Measurements from ENCODE around the gene CD84.
"Not testable (repeated sequence)": the region's sequence is repeated elsewhere in the genome, so short reads cannot be mapped to it uniquely, and the experiment has no call there.

Gene CD84

GRCh38 chr1:160567858-160568682 is 11.2 kb downstream of the CD84 start:
- TF ChIP-seq, protein P1, sequence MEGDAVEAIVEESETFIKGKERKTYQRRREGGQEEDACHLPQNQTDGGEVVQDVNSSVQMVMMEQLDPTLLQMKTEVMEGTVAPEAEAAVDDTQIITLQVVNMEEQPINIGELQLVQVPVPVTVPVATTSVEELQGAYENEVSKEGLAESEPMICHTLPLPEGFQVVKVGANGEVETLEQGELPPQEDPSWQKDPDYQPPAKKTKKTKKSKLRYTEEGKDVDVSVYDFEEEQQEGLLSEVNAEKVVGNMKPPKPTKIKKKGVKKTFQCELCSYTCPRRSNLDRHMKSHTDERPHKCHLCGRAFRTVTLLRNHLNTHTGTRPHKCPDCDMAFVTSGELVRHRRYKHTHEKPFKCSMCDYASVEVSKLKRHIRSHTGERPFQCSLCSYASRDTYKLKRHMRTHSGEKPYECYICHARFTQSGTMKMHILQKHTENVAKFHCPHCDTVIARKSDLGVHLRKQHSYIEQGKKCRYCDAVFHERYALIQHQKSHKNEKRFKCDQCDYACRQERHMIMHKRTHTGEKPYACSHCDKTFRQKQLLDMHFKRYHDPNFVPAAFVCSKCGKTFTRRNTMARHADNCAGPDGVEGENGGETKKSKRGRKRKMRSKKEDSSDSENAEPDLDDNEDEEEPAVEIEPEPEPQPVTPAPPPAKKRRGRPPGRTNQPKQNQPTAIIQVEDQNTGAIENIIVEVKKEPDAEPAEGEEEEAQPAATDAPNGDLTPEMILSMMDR (IDR thresholded peaks at IDR 0.05; ENCODE audit: borderline replicate concordance, control extremely low read depth, extremely low read depth, insufficient read depth, missing control alignments) = no peak
- DNase-seq (ENCODE audit: low spot score) = no peak
- in situ Hi-C loops (cut with MboI; ENCODE audit: low sequenced_read_pairs, unreplicated experiment) = no loop called here

DNA sequence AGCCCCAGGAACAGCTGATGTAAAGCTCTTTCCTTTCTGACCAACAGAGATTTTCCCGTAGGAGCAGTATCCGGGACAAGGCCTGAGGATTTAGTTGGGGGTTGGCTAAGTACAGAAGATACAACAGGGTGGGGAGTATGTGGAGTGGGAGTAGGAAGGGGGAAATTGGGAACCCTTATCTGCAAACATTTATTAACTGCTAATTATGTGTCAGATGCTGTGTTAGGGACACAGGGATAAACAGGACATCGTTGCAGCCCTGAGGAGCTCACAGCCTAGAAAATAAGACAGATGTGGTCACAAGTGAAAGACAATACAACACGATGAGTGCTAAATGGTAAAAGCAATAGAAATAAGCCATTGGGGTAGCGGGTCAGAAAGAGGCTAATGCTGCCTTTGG is 12.0 kb downstream of the CD84 start:
- TF ChIP-seq, protein P1 (IDR thresholded peaks at IDR 0.05; ENCODE audit: borderline replicate concordance, control extremely low read depth, extremely low read depth, insufficient read depth, missing control alignments) = no peak
- in situ Hi-C loops (cut with MboI; ENCODE audit: low sequenced_read_pairs, unreplicated experiment) = no loop called here
- DNase-seq (ENCODE audit: low spot score) = no peak

DNA sequence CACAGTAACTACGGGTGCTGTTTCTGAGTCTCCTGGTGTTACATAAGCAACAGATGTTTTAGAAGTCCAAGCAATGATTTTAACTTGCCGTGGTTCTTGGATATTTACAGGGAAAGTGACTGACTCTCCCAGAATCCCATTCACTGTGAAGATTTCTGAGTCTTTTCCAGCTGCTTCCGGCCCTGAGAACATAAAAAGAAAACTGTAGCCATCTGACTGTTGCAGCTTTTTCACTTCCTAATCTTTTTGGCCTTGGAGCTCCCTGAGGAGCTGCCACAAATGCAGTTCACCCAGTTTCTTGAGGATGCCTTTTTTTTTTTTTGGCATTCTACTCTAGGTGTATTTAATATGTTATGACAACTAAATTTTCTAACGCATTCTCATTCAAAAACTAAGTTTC is 13.7 kb downstream of the CD84 start:
- TF ChIP-seq, protein P1 (IDR thresholded peaks at IDR 0.05; ENCODE audit: borderline replicate concordance, control extremely low read depth, extremely low read depth, insufficient read depth, missing control alignments) = no peak
- DNase-seq (ENCODE audit: low spot score) = no peak
- in situ Hi-C loops (cut with MboI; ENCODE audit: low sequenced_read_pairs, unreplicated experiment) = no loop called here

- DNase-seq (ENCODE audit: low spot score); in situ Hi-C loops (cut with MboI; ENCODE audit: low sequenced_read_pairs, unreplicated experiment): not testable (repeated sequence)
These were observed 16.1 kb downstream of the CD84 start for GRCh38 chr1:160563230-160563629.

DNA sequence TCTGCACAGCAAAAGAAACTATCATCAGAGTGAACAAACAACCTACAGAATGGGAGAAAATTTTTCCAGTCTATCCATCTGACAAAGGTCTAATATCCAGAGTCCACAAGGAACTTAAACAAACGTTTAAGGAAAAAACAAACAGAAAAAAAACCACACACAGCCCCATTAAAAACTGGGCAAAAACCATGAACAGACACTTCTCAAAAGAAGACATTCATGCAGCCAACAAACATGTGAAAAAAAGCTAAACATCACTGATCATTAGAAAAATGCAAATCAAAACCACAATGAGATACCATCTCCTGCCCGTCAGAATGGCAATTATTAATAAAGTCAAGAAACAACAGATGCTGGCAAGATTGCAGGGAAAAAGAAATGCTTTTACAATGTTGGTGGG is 16.6 kb downstream of the CD84 start:
- DNase-seq (ENCODE audit: low spot score); in situ Hi-C loops (cut with MboI; ENCODE audit: low sequenced_read_pairs, unreplicated experiment): not testable (repeated sequence)

- no peak for DNase-seq (ENCODE audit: low spot score)
- TF ChIP-seq, protein P1 (IDR thresholded peaks at IDR 0.05; ENCODE audit: borderline replicate concordance, control extremely low read depth, extremely low read depth, insufficient read depth, missing control alignments) = no peak
- in situ Hi-C loops (cut with MboI; ENCODE audit: low sequenced_read_pairs, unreplicated experiment) = no loop called here
These were observed 18.5 kb downstream of the CD84 start for GRCh38 chr1:160560806-160561205.

DNA sequence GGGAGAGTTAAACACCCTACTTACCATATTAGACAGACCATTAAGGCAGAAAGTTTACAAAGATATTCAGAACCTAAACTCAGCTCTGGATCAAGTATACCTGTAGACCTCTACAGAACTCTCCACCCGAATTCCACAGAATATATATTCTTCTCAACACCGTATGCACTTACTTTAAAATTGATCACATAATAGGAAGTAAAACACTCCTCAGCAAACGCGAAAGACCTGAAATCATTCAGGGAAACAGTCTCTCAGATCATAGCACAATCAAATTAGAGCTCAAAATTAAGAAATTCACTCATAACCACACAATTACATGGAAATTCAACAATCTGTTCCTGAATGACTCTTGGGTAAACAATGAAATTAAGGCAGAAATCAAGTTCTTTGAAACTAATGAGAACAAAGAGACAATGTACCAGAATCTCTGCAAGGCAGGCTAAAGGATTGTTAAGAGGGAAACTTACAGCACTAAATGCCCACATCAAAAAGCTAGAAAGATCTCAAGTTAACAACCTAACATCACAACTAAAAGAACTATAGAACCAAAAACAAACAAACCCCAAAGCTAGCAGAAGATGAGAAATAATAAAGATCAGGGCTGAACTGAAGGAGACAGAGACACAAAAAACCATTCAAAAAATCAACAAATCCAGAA is 19.1 kb downstream of the CD84 start:
- TF ChIP-seq, protein P1 (IDR thresholded peaks at IDR 0.05; ENCODE audit: borderline replicate concordance, control extremely low read depth, extremely low read depth, insufficient read depth, missing control alignments) = no peak
- DNase-seq (ENCODE audit: low spot score) = no peak
- in situ Hi-C loops (cut with MboI; ENCODE audit: low sequenced_read_pairs, unreplicated experiment) = no loop called here

GRCh38 chr1:160559437-160559836 is 19.9 kb downstream of the CD84 start:
- DNase-seq (ENCODE audit: low spot score); in situ Hi-C loops (cut with MboI; ENCODE audit: low sequenced_read_pairs, unreplicated experiment): not testable (repeated sequence)
